ENCODE data around the gene PARD3B. TPM values are rescaled to one million over a fixed set of nuclear protein-coding genes. Genes with fewer than 3 reads are reported as not detected.

The PARD3B gene
- total RNA-seq, 1 donor from 2014 or later, result 29.7 TPM

DNA sequence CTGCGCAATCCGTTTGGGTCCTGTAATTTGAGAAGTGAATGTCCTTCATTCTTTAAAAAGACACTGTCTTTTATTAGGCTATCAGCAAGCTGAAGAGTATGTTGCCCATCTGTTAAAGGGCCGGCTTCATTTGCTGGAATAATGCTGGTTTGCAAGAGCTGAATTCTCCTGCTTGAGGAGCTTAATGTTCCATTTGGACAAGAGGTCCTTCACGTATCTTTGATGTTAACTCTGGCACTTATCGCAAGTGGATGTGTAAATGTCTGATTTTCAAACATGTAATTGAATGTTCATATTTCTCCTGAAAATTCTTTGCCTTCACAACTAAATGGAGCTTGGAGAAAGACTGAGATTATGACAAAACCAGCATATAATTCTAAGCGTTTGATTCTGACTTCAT is 856.2 kb downstream of the PARD3B start:
- Mint-ChIP-seq H3K27ac (no peak overlapping the region), H3K4me3 (ENCODE audit: low read depth) (no peak overlapping the region), H3K36me3 (ENCODE audit: insufficient read depth) (peaks cover 2% of the 10 kb centered on the region), H3K4me1 (ENCODE audit: low read depth) (peaks cover 14% of the 10 kb centered on the region), H3K27me3 (no peaks in the 10 kb centered on the region), H3K9me3 (ENCODE audit: low read depth) (no peaks in the 10 kb centered on the region)
- TF ChIP-seq, protein P1, sequence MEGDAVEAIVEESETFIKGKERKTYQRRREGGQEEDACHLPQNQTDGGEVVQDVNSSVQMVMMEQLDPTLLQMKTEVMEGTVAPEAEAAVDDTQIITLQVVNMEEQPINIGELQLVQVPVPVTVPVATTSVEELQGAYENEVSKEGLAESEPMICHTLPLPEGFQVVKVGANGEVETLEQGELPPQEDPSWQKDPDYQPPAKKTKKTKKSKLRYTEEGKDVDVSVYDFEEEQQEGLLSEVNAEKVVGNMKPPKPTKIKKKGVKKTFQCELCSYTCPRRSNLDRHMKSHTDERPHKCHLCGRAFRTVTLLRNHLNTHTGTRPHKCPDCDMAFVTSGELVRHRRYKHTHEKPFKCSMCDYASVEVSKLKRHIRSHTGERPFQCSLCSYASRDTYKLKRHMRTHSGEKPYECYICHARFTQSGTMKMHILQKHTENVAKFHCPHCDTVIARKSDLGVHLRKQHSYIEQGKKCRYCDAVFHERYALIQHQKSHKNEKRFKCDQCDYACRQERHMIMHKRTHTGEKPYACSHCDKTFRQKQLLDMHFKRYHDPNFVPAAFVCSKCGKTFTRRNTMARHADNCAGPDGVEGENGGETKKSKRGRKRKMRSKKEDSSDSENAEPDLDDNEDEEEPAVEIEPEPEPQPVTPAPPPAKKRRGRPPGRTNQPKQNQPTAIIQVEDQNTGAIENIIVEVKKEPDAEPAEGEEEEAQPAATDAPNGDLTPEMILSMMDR (IDR thresholded peaks at IDR 0.05; ENCODE audit: unreplicated experiment), result no peak
- no peak for DNase-seq (ENCODE audit: low spot score, unreplicated experiment)

- Mint-ChIP-seq H3K4me1 (ENCODE audit: low read depth) (peaks cover 14% of the 10 kb centered on the region), H3K9me3 (ENCODE audit: low read depth) (no peaks in the 10 kb centered on the region), H3K27me3 (no peaks in the 10 kb centered on the region)
Measured at GRCh38 chr2:205402011-205402410, 856.7 kb downstream of the PARD3B start.

GRCh38 chr2:205403244-205403825 is 858.1 kb downstream of the PARD3B start:
- peaks cover 2% of the 10 kb centered on the region for H3K36me3 Mint-ChIP-seq (ENCODE audit: insufficient read depth)
- TF ChIP-seq, protein P1 (IDR thresholded peaks at IDR 0.05; ENCODE audit: unreplicated experiment), result no peak
- no peaks in the 10 kb centered on the region for H3K27me3 Mint-ChIP-seq

More at GRCh38 chr2:205402011-205402410, 856.7 kb downstream of the PARD3B start:
- DNase-seq (ENCODE audit: low spot score, unreplicated experiment), result no peak
- Mint-ChIP-seq H3K27ac (no peak overlapping the region), H3K36me3 (ENCODE audit: insufficient read depth) (peaks cover 2% of the 10 kb centered on the region), H3K4me3 (ENCODE audit: low read depth) (no peak overlapping the region)
- TF ChIP-seq, protein P1 (IDR thresholded peaks at IDR 0.05; ENCODE audit: unreplicated experiment), result no peak

DNA sequence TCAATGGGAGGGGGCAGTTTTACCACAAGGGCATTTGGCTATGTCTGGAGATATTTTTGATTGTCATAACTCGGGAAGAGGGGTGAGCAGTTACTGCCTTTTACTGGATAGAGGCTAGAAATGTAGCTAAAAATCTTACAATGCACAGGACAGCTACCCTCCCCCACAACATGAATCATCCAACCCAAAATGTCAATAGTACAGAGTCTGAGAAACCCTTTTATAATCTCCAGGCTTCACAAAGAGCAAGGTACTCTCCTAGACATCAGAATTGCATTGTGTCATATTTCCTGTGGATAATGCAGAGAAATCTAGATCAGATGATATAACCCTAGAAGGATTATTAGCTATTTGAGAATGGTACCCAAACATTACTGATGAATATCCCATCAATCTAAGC is 859.9 kb downstream of the PARD3B start:
- no peak overlapping the region for H3K4me3 Mint-ChIP-seq (ENCODE audit: low read depth)
- no peaks in the 10 kb centered on the region for H3K27me3 Mint-ChIP-seq
- peaks cover 15% of the 10 kb centered on the region for H3K4me1 Mint-ChIP-seq (ENCODE audit: low read depth)
- H3K9me3 Mint-ChIP-seq (ENCODE audit: low read depth), result no peaks in the 10 kb centered on the region
- peaks cover 2% of the 10 kb centered on the region for H3K36me3 Mint-ChIP-seq (ENCODE audit: insufficient read depth)
- TF ChIP-seq, protein P1 (IDR thresholded peaks at IDR 0.05; ENCODE audit: unreplicated experiment), result no peak
- no peak overlapping the region for H3K27ac Mint-ChIP-seq
- DNase-seq (ENCODE audit: low spot score, unreplicated experiment), result no peak

More at GRCh38 chr2:205403244-205403825, 858.1 kb downstream of the PARD3B start:
- H3K4me3 Mint-ChIP-seq (ENCODE audit: low read depth), result no peak overlapping the region
- H3K27ac Mint-ChIP-seq, result no peak overlapping the region
- H3K4me1 Mint-ChIP-seq (ENCODE audit: low read depth), result peaks cover 15% of the 10 kb centered on the region
- no peak for DNase-seq (ENCODE audit: low spot score, unreplicated experiment)
- no peaks in the 10 kb centered on the region for H3K9me3 Mint-ChIP-seq (ENCODE audit: low read depth)

DNA sequence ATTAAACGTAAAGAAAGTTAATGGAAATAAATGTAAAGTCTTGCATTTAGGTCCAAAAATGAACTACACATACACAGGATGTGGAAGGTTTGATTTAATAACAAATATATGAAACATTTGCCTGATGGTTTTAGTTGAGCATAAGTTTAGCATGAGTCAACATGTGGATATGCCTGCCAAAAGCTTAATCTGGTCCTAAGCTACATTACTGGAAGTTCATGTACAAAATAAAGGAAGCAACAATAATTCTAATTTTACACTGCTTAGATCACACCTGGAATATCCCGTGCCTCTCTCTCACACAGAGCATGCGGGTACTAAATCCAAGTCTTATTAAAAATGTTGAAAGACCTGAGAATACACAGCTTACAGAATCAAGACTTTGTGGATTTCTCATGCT is 860.5 kb downstream of the PARD3B start:
- H3K4me3 Mint-ChIP-seq (ENCODE audit: low read depth), result no peak overlapping the region
- peaks cover 2% of the 10 kb centered on the region for H3K36me3 Mint-ChIP-seq (ENCODE audit: insufficient read depth)
- DNase-seq (ENCODE audit: low spot score, unreplicated experiment), result no peak
- no peaks in the 10 kb centered on the region for H3K9me3 Mint-ChIP-seq (ENCODE audit: low read depth)
- TF ChIP-seq, protein P1 (IDR thresholded peaks at IDR 0.05; ENCODE audit: unreplicated experiment), result no peak
- no peaks in the 10 kb centered on the region for H3K27me3 Mint-ChIP-seq
- no peak overlapping the region for H3K27ac Mint-ChIP-seq
- H3K4me1 Mint-ChIP-seq (ENCODE audit: low read depth), result peaks cover 15% of the 10 kb centered on the region

Measured in progenitor cell of endocrine pancreas (in vitro differentiated cells).